A673 (cell line): ENCODE measurements around the gene GOLGA7B. TPM values are rescaled to one million over a fixed set of nuclear protein-coding genes. Genes with fewer than 3 reads are reported as not detected.

ENCODE experiments used
- BruUV-seq: library from RNA; stranded (reverse); fragments of 400-500 nt; replicated peaks from 2 replicates; lab custom pipeline; 2021; lab: Mats Ljungman, UMichigan
- CTCF ChIA-PET: fragments of 300-600 bp; sonication (Branson Sonifier 250); formaldehyde crosslinking; loops from one replicate; lab custom pipeline; 2022; ENCODE audit warnings: antibody characterized with exemption; lab: Charles Lee
- POLR2A ChIA-PET: fragments of 300-600 bp; sonication (Branson Sonifier 250); formaldehyde crosslinking; loops from one replicate; lab custom pipeline; 2022; ENCODE audit warnings: antibody characterized with exemption; ENCODE audit not compliant: low non-redundant PET; lab: Charles Lee
- DNase-seq: peaks from one replicate; pipeline ENCODE4 v3.0.0-alpha.2; 2015; ENCODE audit warnings: low spot score
- H3K27ac ChIP-seq: fragments of 200-600 bp; sonication (generic); 2 replicates; pipeline ENCODE4 v1.5.1; 2016; ENCODE audit warnings: mixed run types, low read depth, mild to moderate bottlenecking, mixed read lengths, antibody characterized with exemption, low read length; ENCODE audit not compliant: poor library complexity, severe bottlenecking
- H3K27me3 ChIP-seq: fragments of 200-600 bp; sonication (generic); replicated peaks from 2 replicates; pipeline ENCODE4 v1.6.1; 2017; ENCODE audit warnings: mixed run types, low read depth, mild to moderate bottlenecking, mixed read lengths, antibody characterized with exemption, low read length; ENCODE audit not compliant: insufficient read depth, poor library complexity
- H3K36me3 ChIP-seq: fragments of 200-600 bp; sonication (generic); 2 replicates; pipeline ENCODE4 v1.6.1; 2016; ENCODE audit warnings: mixed run types, mild to moderate bottlenecking, mixed read lengths, antibody characterized with exemption, low read length; ENCODE audit not compliant: insufficient read depth, poor library complexity, severe bottlenecking
- H3K4me1 ChIP-seq: fragments of 200-600 bp; sonication (generic); 2 replicates; pipeline ENCODE4 v1.6.1; 2017; ENCODE audit warnings: mixed run types, mild to moderate bottlenecking, mixed read lengths, antibody characterized with exemption, low read length; ENCODE audit not compliant: insufficient read depth, poor library complexity, severe bottlenecking
- H3K4me3 ChIP-seq: fragments of 200-600 bp; sonication (generic); 2 replicates; pipeline ENCODE4 v1.5.1; 2016; ENCODE audit warnings: low read depth, mixed run types, mild to moderate bottlenecking, mixed read lengths, low read length; ENCODE audit not compliant: poor library complexity, severe bottlenecking
- H3K9me3 ChIP-seq: fragments of 200-600 bp; sonication (generic); 2 replicates; pipeline ENCODE4 v1.6.1; 2016; ENCODE audit warnings: mixed run types, low read depth, mild to moderate bottlenecking, mixed read lengths, antibody characterized with exemption, low read length; ENCODE audit not compliant: poor library complexity, severe bottlenecking
- CTCF ChIP-seq: fragments of 300-800, 200-600 bp; sonication (generic); conservative IDR thresholded peaks from 2 replicates; pipeline ENCODE4 v1.5.1; 2017; ENCODE audit warnings: low read depth, mild to moderate bottlenecking, antibody characterized with exemption, low read length, moderate library complexity, mixed read lengths
- EZH2 ChIP-seq: fragments of 200-600 bp; sonication (generic); IDR thresholded peaks from 2 replicates; pipeline ENCODE4 v1.6.1; 2017; ENCODE audit warnings: borderline replicate concordance, low read depth, mild to moderate bottlenecking, mixed read lengths, antibody characterized with exemption, low read length; ENCODE audit not compliant: poor library complexity, severe bottlenecking
- intact Hi-C: fragments of 100-400 bp; cut with micrococcal nuclease; formaldehyde crosslinking; loops from one replicate; pipeline ENCODE4 v1.10.0; 2022; ENCODE audit not compliant: unreplicated experiment
- total RNA-seq: library from RNA; stranded (reverse); gene quantifications from 2 replicates; pipeline ENCODE4 v1.2.3, GENCODE V29; 2021

The GOLGA7B gene
- total RNA-seq, 1 experiment from 2014 or later: 0.64 TPM

DNA sequence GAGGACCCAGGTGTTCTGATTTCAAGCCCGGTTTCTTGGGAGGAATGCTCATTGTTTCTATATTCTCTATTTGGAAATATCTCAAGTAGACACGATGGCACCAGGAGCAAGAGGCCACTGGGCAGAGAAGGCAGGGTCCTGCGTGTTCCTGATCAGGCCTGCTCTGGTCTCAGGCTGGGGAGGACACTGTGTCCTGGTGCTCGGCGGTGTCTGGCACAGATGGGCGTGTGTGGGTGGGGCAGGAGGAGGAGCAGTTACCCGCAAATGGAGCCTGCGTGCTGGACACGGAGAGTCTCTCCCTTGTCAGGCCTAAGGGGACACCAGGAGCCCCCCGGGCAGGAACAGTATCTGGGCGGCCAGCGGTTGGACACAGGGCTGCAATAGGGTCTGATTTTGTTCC lies 25.9 kb upstream of the GOLGA7B start:
- TF ChIP-seq EZH2 (no peak), CTCF (no peak)
- intact Hi-C loops: no loop called here
- H3K27ac ChIP-seq: no peak overlapping the region
- H3K9me3 ChIP-seq: no peaks in the 10 kb centered on the region
- no peaks in the 10 kb centered on the region for H3K4me1 ChIP-seq
- no peaks in the 10 kb centered on the region for H3K36me3 ChIP-seq
- DNase-seq: no peak
- ChIA-PET POLR2A (no interaction called here), CTCF (no interaction called here)
- no peak overlapping the region for H3K4me3 ChIP-seq
- no TSS peak for BruUV-seq
- no peaks in the 10 kb centered on the region for H3K27me3 ChIP-seq

- no TSS peak for BruUV-seq
- intact Hi-C loops: no loop called here
- CTCF ChIA-PET: interaction anchor here (0.8 kb wide), 1 partner anchor 345 kb away, joined by 3 read pairs; no protein-coding TSS in a partner anchor
These were observed 24.5 kb upstream of the GOLGA7B start for GRCh38 chr10:97825020-97825760.

GRCh38 chr10:97826892-97827291 lies 22.8 kb upstream of the GOLGA7B start:
- Histone ChIP-seq H3K27ac (no peak overlapping the region), H3K4me1 (no peaks in the 10 kb centered on the region), H3K4me3 (no peak overlapping the region), H3K27me3 (no peaks in the 10 kb centered on the region), H3K36me3 (no peaks in the 10 kb centered on the region), H3K9me3 (no peaks in the 10 kb centered on the region)
- TF ChIP-seq EZH2 (no peak), CTCF (no peak)
- DNase-seq: no peak
- CTCF ChIA-PET: no interaction called here
- intact Hi-C loops: no loop called here
- POLR2A ChIA-PET: no interaction called here
- no TSS peak for BruUV-seq

More at GRCh38 chr10:97825020-97825760, 24.5 kb upstream of the GOLGA7B start:
- Histone ChIP-seq H3K9me3 (no peaks in the 10 kb centered on the region), H3K27me3 (no peaks in the 10 kb centered on the region), H3K36me3 (no peaks in the 10 kb centered on the region), H3K27ac (no peak overlapping the region), H3K4me1 (no peaks in the 10 kb centered on the region), H3K4me3 (no peak overlapping the region)
- POLR2A ChIA-PET: no interaction called here
- TF ChIP-seq EZH2: no peak
- no peak for TF ChIP-seq CTCF
- no peak for DNase-seq
